ENCODE measurements around the gene PDHA1.

The PDHA1 gene

DNA sequence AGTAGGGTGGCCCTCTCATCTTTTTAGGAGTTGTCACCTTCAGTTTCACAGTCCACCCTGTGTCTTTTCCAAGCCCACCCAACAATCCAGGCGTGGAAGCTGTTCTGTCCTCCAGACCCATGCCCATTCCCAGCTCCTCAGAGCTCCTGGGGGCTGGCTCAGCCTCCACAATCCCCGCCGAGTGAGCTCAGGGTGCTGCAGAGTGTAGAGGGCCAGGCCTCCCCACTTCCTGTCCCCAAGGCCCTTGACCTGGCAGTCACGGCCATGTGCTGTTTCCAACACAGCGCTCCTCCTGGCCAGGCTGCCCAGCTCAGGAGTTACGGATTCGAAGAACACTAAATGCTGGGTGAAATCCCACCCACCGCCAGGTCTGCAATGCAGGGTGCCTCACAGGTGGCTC lies 31.8 kb downstream of the PDHA1 start:
- H3K27ac ChIP-seq: no peak overlapping the region
- TF ChIP-seq, protein P1, sequence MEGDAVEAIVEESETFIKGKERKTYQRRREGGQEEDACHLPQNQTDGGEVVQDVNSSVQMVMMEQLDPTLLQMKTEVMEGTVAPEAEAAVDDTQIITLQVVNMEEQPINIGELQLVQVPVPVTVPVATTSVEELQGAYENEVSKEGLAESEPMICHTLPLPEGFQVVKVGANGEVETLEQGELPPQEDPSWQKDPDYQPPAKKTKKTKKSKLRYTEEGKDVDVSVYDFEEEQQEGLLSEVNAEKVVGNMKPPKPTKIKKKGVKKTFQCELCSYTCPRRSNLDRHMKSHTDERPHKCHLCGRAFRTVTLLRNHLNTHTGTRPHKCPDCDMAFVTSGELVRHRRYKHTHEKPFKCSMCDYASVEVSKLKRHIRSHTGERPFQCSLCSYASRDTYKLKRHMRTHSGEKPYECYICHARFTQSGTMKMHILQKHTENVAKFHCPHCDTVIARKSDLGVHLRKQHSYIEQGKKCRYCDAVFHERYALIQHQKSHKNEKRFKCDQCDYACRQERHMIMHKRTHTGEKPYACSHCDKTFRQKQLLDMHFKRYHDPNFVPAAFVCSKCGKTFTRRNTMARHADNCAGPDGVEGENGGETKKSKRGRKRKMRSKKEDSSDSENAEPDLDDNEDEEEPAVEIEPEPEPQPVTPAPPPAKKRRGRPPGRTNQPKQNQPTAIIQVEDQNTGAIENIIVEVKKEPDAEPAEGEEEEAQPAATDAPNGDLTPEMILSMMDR (IDR thresholded peaks at IDR 0.05): no peak
- no peak overlapping the region for H3K4me3 ChIP-seq (ENCODE audit: low read depth in 1 of 2, low read length in 1 of 2)
- no peaks in the 10 kb centered on the region for H3K27me3 ChIP-seq
- peaks cover 14 to 23% of the 10 kb centered on the region in 2 experiments for H3K4me1 ChIP-seq (ENCODE audit: control insufficient read depth in 1 of 2, insufficient read depth in 1 of 2, low read depth in 1 of 2, low read length in 1 of 2)
- no peaks in the 10 kb centered on the region for H3K36me3 ChIP-seq
- no peaks in the 10 kb centered on the region for H3K9me3 ChIP-seq

DNA sequence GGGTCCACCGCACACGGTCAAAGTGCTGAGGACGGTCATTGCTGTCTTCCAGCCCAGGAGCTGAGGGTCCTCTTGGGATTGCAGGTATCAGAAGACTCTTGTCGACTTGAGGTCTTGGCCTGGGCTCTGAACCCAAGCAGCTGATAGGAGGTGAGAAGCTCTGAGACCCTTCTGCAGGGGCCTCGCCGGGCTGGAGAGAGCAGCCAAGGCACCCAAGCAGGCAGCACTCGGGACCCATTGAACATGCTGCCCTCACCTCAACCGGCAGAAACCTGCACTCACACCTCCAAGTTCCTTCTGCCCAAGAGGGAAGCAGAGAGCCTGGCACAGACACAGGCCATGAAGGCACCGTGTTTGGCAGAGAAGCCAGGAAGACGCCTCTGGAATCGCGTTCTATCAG lies 34.1 kb downstream of the PDHA1 start:
- TF ChIP-seq, protein P1 (IDR thresholded peaks at IDR 0.05): no peak
- no peak overlapping the region for H3K27ac ChIP-seq
- H3K4me3 ChIP-seq (ENCODE audit: low read depth in 1 of 2, low read length in 1 of 2): no peak overlapping the region
- no peaks in the 10 kb centered on the region for H3K36me3 ChIP-seq
- H3K4me1 ChIP-seq (ENCODE audit: control insufficient read depth in 1 of 2, insufficient read depth in 1 of 2, low read depth in 1 of 2, low read length in 1 of 2): peaks cover 31 to 41% of the 10 kb centered on the region in 2 experiments
- no peaks in the 10 kb centered on the region for H3K9me3 ChIP-seq
- no peaks in the 10 kb centered on the region for H3K27me3 ChIP-seq

DNA sequence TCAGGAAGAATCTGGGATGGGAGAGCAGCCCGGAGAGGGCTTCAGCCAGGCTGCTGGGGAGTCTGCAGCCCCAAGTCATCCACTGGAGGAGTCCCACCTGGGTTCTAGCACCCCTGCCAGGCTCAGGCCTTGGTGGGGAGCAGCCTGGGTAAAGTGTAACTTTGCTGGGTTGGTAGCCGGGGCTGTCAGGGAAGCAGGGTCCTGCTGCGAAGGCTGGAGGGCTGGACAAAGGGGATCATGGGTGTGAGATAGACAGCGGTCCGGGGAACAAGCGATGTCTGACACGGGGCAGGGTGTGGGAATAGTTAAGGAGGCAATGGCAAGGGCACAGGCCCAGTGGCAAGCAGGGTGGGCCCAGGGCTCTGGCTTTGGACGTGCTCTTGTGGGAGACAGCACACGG lies 37.6 kb downstream of the PDHA1 start:
- Histone ChIP-seq H3K27me3 (no peaks in the 10 kb centered on the region), H3K9me3 (no peaks in the 10 kb centered on the region), H3K4me1 (ENCODE audit: control insufficient read depth in 1 of 2, insufficient read depth in 1 of 2, low read depth in 1 of 2, low read length in 1 of 2) (peaks cover 24 to 38% of the 10 kb centered on the region in 2 experiments), H3K36me3 (no peaks in the 10 kb centered on the region), H3K4me3 (ENCODE audit: low read depth in 1 of 2, low read length in 1 of 2) (no peak overlapping the region), H3K27ac (no peak overlapping the region)
- TF ChIP-seq, protein P1 (IDR thresholded peaks at IDR 0.05): no peak

DNA sequence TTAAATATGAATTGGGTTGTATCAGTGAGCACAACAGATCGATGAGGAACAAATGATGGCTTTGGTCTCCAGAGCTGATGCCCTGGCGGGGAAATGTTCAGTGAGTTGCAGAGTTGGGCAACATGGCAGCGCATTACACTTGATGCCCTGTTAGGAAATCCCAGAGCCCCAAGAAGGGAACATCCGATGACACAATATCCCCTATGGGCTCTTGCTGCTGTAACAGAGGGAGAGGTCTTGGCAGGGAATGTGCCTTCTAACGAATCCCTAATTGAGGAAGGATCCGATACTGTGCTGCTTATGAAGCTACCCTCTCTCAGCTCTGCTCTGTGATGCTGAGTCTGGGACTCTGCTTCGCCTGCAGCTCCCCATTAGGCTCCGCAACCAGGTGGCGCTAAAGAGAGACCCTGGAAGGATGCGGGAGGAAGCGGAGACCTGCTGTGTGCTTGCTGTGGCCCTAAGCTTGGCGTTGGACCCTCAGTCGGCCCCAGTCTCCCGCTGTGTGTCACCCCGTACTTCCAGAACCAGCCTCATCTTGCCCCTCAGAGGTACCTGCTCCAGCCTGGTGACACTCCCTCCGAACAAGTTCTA lies 38.9 kb downstream of the PDHA1 start:
- H3K4me1 ChIP-seq (ENCODE audit: control insufficient read depth in 1 of 2, insufficient read depth in 1 of 2, low read depth in 1 of 2, low read length in 1 of 2): peaks cover 24 to 38% of the 10 kb centered on the region in 2 experiments
- H3K27ac ChIP-seq: peak overlapping the region; percentile 50
- H3K4me3 ChIP-seq (ENCODE audit: low read depth in 1 of 2, low read length in 1 of 2): peak overlapping the region; percentile 14 to 42
- H3K9me3 ChIP-seq: no peaks in the 10 kb centered on the region
- TF ChIP-seq, protein P1 (IDR thresholded peaks at IDR 0.05): peak; percentile 22
- no peaks in the 10 kb centered on the region for H3K36me3 ChIP-seq
- H3K27me3 ChIP-seq: no peaks in the 10 kb centered on the region

DNA sequence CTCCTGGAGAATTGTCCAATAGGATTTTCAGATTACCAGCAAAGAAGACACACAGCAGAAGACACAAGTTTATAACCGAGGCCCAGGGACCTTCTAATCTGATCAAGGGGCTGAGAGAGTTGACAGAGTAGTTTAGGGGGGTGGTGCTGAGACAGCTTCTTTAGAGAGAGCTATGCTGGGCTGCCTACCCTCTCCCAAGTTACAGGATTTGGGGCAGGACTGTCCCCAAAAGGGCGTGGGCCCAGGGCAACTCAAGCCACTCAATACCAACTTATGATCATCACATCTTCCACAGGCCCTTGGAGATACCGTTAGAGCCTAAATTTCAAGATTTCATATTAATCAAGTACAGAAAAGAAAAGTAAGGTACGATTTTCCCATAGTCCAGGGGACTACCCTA lies 43.0 kb downstream of the PDHA1 start:
- TF ChIP-seq, protein P1 (IDR thresholded peaks at IDR 0.05): no peak
- Histone ChIP-seq H3K4me3 (ENCODE audit: low read depth in 1 of 2, low read length in 1 of 2) (no peak overlapping the region), H3K4me1 (ENCODE audit: control insufficient read depth in 1 of 2, insufficient read depth in 1 of 2, low read depth in 1 of 2, low read length in 1 of 2) (peaks cover 10 to 17% of the 10 kb centered on the region in 2 experiments), H3K9me3 (no peaks in the 10 kb centered on the region), H3K36me3 (no peaks in the 10 kb centered on the region), H3K27ac (no peak overlapping the region), H3K27me3 (no peaks in the 10 kb centered on the region)
